Ishikawa (cell line): ENCODE measurements around the gene LRRC1.
A peak's percentile ranks its signal among the peaks of the same experiment; 100 is the strongest.

Experiments
- CEBPB ChIP-seq: IDR thresholded peaks from 2 replicates; pipeline ENCODE4 v1.6.1; 2012
- CREB1 ChIP-seq: IDR thresholded peaks from 2 replicates; pipeline ENCODE4 v1.6.1; 2012; ENCODE audit warnings: low read depth
- EGR1 ChIP-seq: IDR thresholded peaks from 2 replicates; pipeline ENCODE4 v1.6.1; 2012
- EP300 ChIP-seq: IDR thresholded peaks from 2 replicates; pipeline ENCODE4 v1.6.1; 2012; ENCODE audit warnings: borderline replicate concordance
- FOXM1 ChIP-seq: IDR thresholded peaks from 2 replicates; pipeline ENCODE4 v1.6.1; 2012; ENCODE audit warnings: low read depth, borderline replicate concordance
- NFIC ChIP-seq: IDR thresholded peaks from 2 replicates; pipeline ENCODE4 v1.6.1; 2012
- RAD21 ChIP-seq: IDR thresholded peaks from 2 replicates; pipeline ENCODE4 v1.6.1; 2012; ENCODE audit warnings: low read depth
- REST ChIP-seq: IDR thresholded peaks from 2 replicates; pipeline ENCODE4 v1.6.1; 2012; ENCODE audit warnings: low read depth, mild to moderate bottlenecking
- TAF1 ChIP-seq: IDR thresholded peaks from 2 replicates; pipeline ENCODE4 v1.6.1; 2012; ENCODE audit warnings: low read depth, mild to moderate bottlenecking
- TCF12 ChIP-seq: IDR thresholded peaks from 2 replicates; pipeline ENCODE4 v1.6.1; 2012; ENCODE audit warnings: low read depth
- TEAD4 ChIP-seq: IDR thresholded peaks from 2 replicates; pipeline ENCODE4 v1.6.1; 2012
- YY1 ChIP-seq: IDR thresholded peaks from 2 replicates; pipeline ENCODE4 v1.6.1; 2012; ENCODE audit warnings: low read depth
- ZBTB7A ChIP-seq: IDR thresholded peaks from 2 replicates; pipeline ENCODE4 v1.6.1; 2012; ENCODE audit warnings: low read depth
- TF ChIP-seq, protein P1 (sequence below): IDR thresholded peaks from 2 replicates; pipeline ENCODE4 v1.6.1; 2012
- TF ChIP-seq, protein P2 (sequence below): IDR thresholded peaks from 2 replicates; pipeline ENCODE4 v1.6.1; 2012

LRRC1 gene

GRCh38 chr6:53831936-53832660, 37.3 kb downstream of the LRRC1 start:
- TF ChIP-seq CREB1 (no peak), EGR1 (no peak), YY1 (no peak), ZBTB7A (no peak), TCF12 (no peak), REST (no peak), RAD21 (no peak), TEAD4 (no peak), FOXM1 (no peak), EP300 (no peak), CEBPB (no peak)
- TF ChIP-seq, protein P1, sequence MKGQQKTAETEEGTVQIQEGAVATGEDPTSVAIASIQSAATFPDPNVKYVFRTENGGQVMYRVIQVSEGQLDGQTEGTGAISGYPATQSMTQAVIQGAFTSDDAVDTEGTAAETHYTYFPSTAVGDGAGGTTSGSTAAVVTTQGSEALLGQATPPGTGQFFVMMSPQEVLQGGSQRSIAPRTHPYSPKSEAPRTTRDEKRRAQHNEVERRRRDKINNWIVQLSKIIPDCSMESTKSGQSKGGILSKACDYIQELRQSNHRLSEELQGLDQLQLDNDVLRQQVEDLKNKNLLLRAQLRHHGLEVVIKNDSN = no peak
- TF ChIP-seq, protein P2, sequence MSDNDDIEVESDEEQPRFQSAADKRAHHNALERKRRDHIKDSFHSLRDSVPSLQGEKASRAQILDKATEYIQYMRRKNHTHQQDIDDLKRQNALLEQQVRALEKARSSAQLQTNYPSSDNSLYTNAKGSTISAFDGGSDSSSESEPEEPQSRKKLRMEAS = no peak

DNA sequence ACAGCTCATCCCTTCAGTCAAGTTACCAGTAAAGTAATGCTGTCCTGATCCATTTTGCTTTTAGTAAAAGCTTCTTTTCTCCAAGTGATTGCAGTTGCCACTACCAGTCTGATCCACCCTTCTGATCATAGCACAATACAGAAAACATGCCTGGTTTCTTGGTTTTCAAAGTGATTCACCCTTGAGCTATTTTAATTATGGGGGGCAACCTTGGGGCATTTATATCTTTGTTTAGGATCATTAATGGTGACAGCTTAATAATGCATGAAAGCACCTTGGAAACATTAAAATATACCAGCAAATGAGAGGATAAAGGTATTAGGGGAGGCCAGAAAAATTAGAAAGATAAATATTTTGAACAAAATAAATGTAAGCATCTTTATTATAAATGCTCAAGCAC, 38.4 kb downstream of the LRRC1 start:
- TF ChIP-seq REST (no peak), TEAD4 (peak; percentile 38; the same call in 1 of the 2 replicates)

DNA sequence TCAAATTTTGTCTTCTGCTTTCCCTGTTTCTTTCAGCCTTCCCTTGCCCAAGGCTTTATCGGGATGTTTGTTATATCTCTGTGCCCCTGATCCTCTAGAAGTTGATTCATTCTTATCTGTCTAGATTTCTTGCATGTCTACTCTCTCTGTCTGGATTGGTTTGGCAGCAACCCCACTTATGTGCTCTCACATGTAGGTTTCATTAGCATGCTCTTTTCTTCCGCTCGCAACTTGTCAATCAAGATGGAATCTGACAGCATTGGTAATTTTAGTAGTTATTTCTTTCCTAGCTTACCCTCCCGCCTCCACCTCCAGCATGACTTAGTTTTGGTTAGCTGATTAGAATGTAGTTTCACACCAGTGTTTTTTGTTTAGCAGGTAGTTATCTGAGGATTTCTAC, 39.3 kb downstream of the LRRC1 start:
- TF ChIP-seq EGR1 = no peak
- no peak for TF ChIP-seq CEBPB
- TF ChIP-seq YY1 = no peak
- TF ChIP-seq EP300 = no peak
- TF ChIP-seq CREB1 = no peak
- TF ChIP-seq, protein P1 = no peak
- TF ChIP-seq NFIC = no peak
- TF ChIP-seq ZBTB7A = no peak
- no peak for TF ChIP-seq TAF1
- TF ChIP-seq FOXM1 = no peak
- TF ChIP-seq RAD21 = no peak

- TF ChIP-seq, protein P2 = no peak; the same call in 1 of the 2 replicates
- TF ChIP-seq EGR1 = no peak
- TF ChIP-seq, protein P1 = 0 out of 2 replicates have a peak, but pooled peaks have one; percentile 20
Measured at GRCh38 chr6:53837865-53838769, 43.3 kb downstream of the LRRC1 start.

DNA sequence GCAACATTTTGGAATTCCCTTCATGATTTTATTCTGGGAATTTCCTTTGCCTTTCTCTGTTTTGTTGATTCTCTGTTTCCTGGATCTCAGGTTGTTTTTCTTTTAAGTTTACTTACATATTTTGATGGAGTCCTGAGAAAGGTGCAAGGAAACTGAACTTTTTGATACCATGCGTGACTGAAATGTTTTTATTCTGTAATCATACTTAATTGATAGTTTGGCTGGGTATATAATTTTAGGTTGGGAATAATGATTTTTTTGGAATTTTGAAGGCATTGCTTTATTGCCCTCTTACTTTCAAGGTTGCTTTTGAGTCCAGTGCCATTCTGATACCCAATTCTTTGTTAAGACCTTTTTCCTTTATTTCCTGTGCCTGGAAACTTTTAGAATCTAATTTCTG, 45.2 kb downstream of the LRRC1 start:
- no peak for TF ChIP-seq CEBPB
